GM13977 (cell line): ENCODE results near the gene DBNDD2.

ENCODE experiments used
- DNase-seq: peaks from one replicate; pipeline ENCODE4 v3.0.0; 2012; ENCODE audit warnings: low spot score
- CTCF ChIP-seq: IDR thresholded peaks from 2 replicates; pipeline ENCODE4 v1.5.1; 2012; ENCODE audit warnings: mild to moderate bottlenecking, control low read depth; ENCODE audit not compliant: insufficient read depth; ENCODE audit errors: extremely low read depth, missing control alignments
- in situ Hi-C: fragments of 300-500 bp; cut with MboI; formaldehyde crosslinking; loops from one replicate; pipeline ENCODE4 v1.12.0; 2022; ENCODE audit warnings: low sequenced_read_pairs, low pct_unique_long_range_greater_than_20kb, mixed read lengths, inconsistent platforms; ENCODE audit not compliant: unreplicated experiment

DBNDD2 gene

DNA sequence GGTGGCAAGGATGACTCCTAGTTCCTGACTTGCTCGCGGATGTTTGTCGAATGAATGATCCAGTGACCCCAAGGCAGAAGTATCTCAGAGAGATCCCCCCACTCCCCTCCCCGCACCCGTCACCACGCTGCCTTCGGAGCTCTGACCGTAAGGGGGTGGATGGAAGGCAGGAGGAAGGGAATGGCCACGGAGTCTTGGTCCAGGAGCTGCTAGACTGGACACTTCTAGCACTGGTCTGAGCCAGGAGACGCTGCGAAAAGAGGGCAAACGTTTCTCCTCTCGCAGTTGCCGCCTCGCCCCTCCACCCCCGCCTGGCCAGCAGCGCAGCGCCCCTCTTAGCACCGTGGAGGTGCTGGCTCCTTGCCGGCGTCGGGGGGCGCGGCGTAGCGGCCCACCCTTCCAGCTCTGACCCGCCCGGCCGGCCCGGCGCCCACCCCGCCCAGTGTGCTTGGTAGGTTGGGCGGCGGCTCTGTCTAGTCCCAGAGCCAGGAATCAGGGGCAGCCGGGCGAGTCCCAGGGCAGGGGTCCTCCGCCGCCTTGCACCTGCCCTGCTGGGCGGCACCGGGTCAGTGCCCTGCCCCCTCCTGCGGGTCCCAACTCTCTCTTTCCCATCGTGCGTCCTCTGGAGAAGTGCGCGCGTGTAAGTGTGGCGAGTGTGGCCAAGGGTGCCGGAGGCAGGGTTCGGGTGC, 2.4 kb upstream of the DBNDD2 start:
- peak; percentile 46 for DNase-seq
- in situ Hi-C loops: no loop called here
- no peak for TF ChIP-seq CTCF

DNA sequence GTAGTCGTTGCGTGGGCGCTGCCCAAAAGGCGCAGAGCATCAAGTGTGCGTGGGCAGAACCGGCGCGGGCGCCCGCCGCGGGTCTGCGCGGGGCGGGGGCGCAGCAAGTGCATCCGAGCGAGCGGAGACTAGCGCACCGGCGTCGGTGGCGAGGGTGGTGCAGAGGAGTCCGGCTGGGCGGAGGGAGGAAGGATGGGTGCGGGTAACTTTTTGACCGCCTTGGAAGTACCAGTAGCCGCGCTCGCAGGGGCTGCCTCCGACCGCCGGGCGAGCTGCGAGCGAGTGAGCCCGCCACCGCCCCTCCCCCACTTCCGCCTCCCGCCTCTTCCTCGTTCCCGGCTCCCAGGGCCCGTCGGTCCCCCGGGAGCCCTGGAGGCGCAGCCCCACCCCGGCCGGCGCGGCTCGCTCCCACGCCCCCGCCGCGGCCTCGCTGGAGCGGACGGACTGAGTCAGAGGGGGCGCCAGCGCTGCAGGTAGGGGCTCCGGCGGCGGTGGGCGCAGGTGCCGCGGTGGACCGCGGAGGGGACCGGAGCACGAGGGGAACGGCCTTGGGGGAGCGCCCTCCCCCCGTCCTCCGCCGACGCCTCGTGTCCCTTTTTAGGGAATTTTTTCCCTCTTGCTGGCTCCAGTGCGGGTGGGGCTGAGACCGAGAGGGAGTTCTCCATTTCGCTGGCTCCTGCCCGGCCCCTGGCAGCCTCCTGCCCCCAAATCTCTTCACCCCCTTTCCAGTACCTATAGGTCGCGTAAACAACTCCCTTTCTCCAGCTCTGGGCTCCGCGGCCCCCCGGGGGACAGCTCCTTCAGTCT, 1.6 kb upstream of the DBNDD2 start:
- in situ Hi-C loops: no loop called here
- peak; percentile 62 for DNase-seq

GRCh38 chr20:45407067-45407745, 883 bp upstream of the DBNDD2 start:
- no peak for TF ChIP-seq CTCF
- DNase-seq: peak; percentile 33
- in situ Hi-C loops: no loop called here

More for the DNA sequence above, 1.6 kb upstream of the DBNDD2 start:
- TF ChIP-seq CTCF: peak; percentile 24

DNA sequence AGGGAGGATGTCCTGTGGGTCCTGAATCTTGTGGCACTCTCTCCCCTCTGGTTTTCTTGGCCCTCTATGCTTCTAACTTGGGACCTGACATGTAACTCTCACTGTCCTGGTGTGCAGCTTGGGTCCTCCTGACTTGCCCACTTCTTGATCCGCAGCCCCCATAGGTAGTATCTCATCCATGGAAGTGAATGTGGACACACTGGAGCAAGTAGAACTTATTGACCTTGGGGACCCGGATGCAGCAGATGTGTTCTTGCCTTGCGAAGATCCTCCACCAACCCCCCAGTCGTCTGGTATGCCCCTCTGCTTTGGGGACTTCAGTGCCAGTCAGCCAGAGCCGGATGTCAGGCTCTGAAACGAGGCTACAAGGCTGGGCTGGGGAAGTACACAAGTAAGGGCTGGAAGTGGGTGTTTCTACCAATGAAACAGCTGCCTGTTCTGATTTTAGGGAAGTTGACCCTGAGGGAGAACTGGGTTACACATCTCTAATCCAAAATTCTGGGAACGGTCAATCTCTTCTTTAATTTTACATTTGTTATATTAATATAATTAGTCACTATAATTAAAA, 641 bp downstream of the DBNDD2 start:
- DNase-seq: peak; percentile 36
- in situ Hi-C loops: no loop called here
- TF ChIP-seq CTCF: no peak

DNA sequence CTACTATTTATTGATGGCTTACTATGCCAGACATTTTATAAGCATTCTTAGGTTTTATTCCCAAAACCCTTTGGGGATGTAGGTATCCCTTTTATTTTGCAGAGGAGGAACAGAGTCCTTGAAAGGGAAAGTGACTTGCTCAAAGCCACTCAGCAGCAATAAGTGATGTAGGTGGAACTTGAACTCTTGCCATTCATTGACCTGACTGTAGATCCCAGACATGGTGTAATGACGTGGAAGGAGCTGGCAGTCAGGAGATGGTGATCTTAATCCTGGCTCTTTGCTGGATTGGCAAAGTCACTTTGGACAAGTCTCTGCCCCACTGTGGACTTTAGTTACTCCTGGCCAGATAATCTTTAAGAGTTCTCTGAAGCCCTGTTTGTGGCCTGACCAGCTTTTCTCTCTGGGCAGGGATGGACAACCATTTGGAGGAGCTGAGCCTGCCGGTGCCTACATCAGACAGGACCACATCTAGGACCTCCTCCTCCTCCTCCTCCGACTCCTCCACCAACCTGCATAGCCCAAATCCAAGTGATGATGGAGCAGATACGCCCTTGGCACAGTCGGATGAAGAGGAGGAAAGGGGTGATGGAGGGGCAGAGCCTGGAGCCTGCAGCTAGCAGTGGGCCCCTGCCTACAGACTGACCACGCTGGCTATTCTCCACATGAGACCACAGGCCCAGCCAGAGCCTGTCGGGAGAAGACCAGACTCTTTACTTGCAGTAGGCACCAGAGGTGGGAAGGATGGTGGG, 1.6 kb downstream of the DBNDD2 start:
- TF ChIP-seq CTCF: no peak
- in situ Hi-C loops: no loop called here

DNA sequence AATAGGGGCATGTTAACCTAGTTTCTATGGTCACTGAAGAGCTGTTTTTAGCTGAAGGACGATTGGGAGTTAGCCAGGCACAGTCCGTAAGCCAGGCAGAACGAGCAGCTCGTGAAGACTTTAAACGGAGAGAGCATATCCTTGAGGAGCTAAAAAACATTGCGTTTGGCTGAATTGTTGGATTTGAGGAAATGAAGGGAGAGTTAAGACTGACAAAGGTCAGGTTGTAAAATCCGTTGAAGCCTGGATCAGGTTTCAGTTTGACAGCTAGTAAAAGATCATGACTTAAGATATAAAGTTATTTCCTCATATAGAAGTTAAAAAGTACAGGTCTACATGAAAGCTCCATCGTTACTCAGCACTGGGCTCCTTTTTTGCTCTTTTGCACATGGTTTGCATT, 2.8 kb downstream of the DBNDD2 start:
- in situ Hi-C loops: no loop called here
- DNase-seq: no peak
- TF ChIP-seq CTCF: no peak

More for the DNA sequence above, 1.6 kb downstream of the DBNDD2 start:
- DNase-seq: no peak
